GM21723 (cell line): ENCODE measurements around the gene DAW1.
"Not testable (repeated sequence)": the region's sequence is repeated elsewhere in the genome, so short reads cannot be mapped to it uniquely, and the experiment has no call there.

Source experiments
- ATAC-seq: cut with Tn5 transposase; IDR thresholded peaks from one replicate; pipeline ENCODE4 v1.9.1; 2021; ENCODE audit warnings: mild to moderate bottlenecking, moderate library complexity; ENCODE audit not compliant: unreplicated experiment

Gene DAW1

GRCh38 chr2:227871375-227871791 is at the start of gene DAW1:
DAW1 (plus strand) TSS chr2:227871631; CDS start chr2:227871690, 59 bp downstream.
- peak; percentile 76 for ATAC-seq

GRCh38 chr2:227822416-227823003 is 48.9 kb upstream of the DAW1 start:
- ATAC-seq, result no peak

- no peak for ATAC-seq
These were observed 47.5 kb upstream of the DAW1 start for GRCh38 chr2:227823922-227824321.

- no peak for ATAC-seq
These were observed 46.7 kb upstream of the DAW1 start for GRCh38 chr2:227824711-227825110.

- ATAC-seq, result no peak
These were observed 45.4 kb upstream of the DAW1 start for GRCh38 chr2:227826019-227826521.

GRCh38 chr2:227826563-227826962 is 44.9 kb upstream of the DAW1 start:
- no peak for ATAC-seq

- ATAC-seq, result no peak
These were observed 44.3 kb upstream of the DAW1 start for GRCh38 chr2:227827143-227827542.

GRCh38 chr2:227828477-227828912 is 42.9 kb upstream of the DAW1 start:
- no peak for ATAC-seq

GRCh38 chr2:227829337-227829736 is 42.1 kb upstream of the DAW1 start:
- ATAC-seq, result no peak

GRCh38 chr2:227834423-227834822 is 37.0 kb upstream of the DAW1 start:
- ATAC-seq, result no peak

- no peak for ATAC-seq
These were observed 36.3 kb upstream of the DAW1 start for GRCh38 chr2:227834916-227835650.

GRCh38 chr2:227839339-227840129 is 31.9 kb upstream of the DAW1 start:
- not testable (repeated sequence) for ATAC-seq

GRCh38 chr2:227846831-227847230 is 24.6 kb upstream of the DAW1 start:
- peak; percentile 59 for ATAC-seq

- no peak for ATAC-seq
These were observed 23.3 kb upstream of the DAW1 start for GRCh38 chr2:227848146-227848545.

GRCh38 chr2:227848586-227848985 is 22.8 kb upstream of the DAW1 start:
- no peak for ATAC-seq

- ATAC-seq, result no peak
These were observed 21.5 kb upstream of the DAW1 start for GRCh38 chr2:227849906-227850305.

GRCh38 chr2:227853204-227853629 is 18.2 kb upstream of the DAW1 start:
- no peak for ATAC-seq

GRCh38 chr2:227853765-227854271 is 17.6 kb upstream of the DAW1 start:
- ATAC-seq, result no peak

GRCh38 chr2:227855440-227855839 is 16.0 kb upstream of the DAW1 start:
- no peak for ATAC-seq

- ATAC-seq, result no peak
These were observed 14.7 kb upstream of the DAW1 start for GRCh38 chr2:227856697-227857096.

- ATAC-seq, result no peak
These were observed 11.2 kb upstream of the DAW1 start for GRCh38 chr2:227860221-227860641.
